Karpas-422 (cell line): Measurements from ENCODE around the gene ATXN1. TPM values are rescaled to one million over a fixed set of nuclear protein-coding genes. Genes with fewer than 3 reads are reported as not detected.

Experiments used
- DNase-seq: peaks from one replicate; pipeline ENCODE4 v3.0.0-alpha.2; 2015
- H2AFZ ChIP-seq: fragments of 200-600 bp; sonication (generic); 2 replicates; pipeline ENCODE4 v1.6.1; 2014; ENCODE audit warnings: antibody characterized with exemption, low read length, mixed read lengths
- H3K27ac ChIP-seq: fragments of 200-600 bp; sonication (generic); 2 replicates; pipeline ENCODE4 v1.5.1; 2014; ENCODE audit warnings: mild to moderate bottlenecking, low read length, moderate library complexity
- H3K27me3 ChIP-seq: fragments of 200-600 bp; sonication (generic); 2 replicates; pipeline ENCODE4 v1.6.1; 2014; ENCODE audit warnings: low read length, mixed read lengths
- H3K36me3 ChIP-seq: fragments of 200-600 bp; sonication (generic); 2 replicates; pipeline ENCODE4 v1.6.1; 2014; ENCODE audit warnings: low read length, mixed read lengths; ENCODE audit not compliant: insufficient read depth
- H3K4me1 ChIP-seq: fragments of 200-600 bp; sonication (generic); 2 replicates; pipeline ENCODE4 v1.6.1; 2014; ENCODE audit warnings: mild to moderate bottlenecking, low read length, mixed read lengths
- H3K4me2 ChIP-seq: fragments of 200-600 bp; sonication (generic); 2 replicates; pipeline ENCODE4 v1.6.1; 2014; ENCODE audit warnings: low read length, low read depth, mild to moderate bottlenecking; ENCODE audit not compliant: poor library complexity, severe bottlenecking
- H3K4me3 ChIP-seq: fragments of 200-600 bp; sonication (generic); 2 replicates; pipeline ENCODE4 v1.5.1; 2014; ENCODE audit warnings: mild to moderate bottlenecking, antibody characterized with exemption, low read length, mixed read lengths
- H3K79me2 ChIP-seq: fragments of 200-600 bp; sonication (generic); 2 replicates; pipeline ENCODE4 v1.6.1; 2014; ENCODE audit warnings: mild to moderate bottlenecking, low read length, mixed read lengths
- H3K9ac ChIP-seq: fragments of 200-600 bp; sonication (generic); 2 replicates; pipeline ENCODE4 v1.6.0; 2014; ENCODE audit warnings: low read length
- H3K9me2 ChIP-seq: fragments of 200-600 bp; sonication (generic), shearing (Covaris generic); replicated peaks from 2 replicates; pipeline ENCODE4 v1.6.0; 2014; ENCODE audit warnings: mild to moderate bottlenecking, low read length, moderate library complexity; ENCODE audit not compliant: insufficient read depth
- H3K9me3 ChIP-seq: fragments of 300-700, 200-600 bp; sonication (generic); 2 replicates; pipeline ENCODE4 v1.6.1; 2014; ENCODE audit warnings: low read length, mixed read lengths
- H4K20me1 ChIP-seq: fragments of 200-600 bp; sonication (generic); 2 replicates; pipeline ENCODE4 v1.6.1; 2014; ENCODE audit warnings: mild to moderate bottlenecking, antibody characterized with exemption, low read length, low read depth; ENCODE audit not compliant: insufficient read depth
- total RNA-seq: library from RNA; depleted of rRNA; stranded (reverse); fragments of >200 nt; shearing (Covaris generic); gene quantifications from 2 replicates; pipeline ENCODE4 v1.2.3, GENCODE V29; 2014; ENCODE audit warnings: low replicate concordance

ATXN1 gene
- total RNA-seq, 1 experiment from 2014 or later = 0.37 TPM

DNA sequence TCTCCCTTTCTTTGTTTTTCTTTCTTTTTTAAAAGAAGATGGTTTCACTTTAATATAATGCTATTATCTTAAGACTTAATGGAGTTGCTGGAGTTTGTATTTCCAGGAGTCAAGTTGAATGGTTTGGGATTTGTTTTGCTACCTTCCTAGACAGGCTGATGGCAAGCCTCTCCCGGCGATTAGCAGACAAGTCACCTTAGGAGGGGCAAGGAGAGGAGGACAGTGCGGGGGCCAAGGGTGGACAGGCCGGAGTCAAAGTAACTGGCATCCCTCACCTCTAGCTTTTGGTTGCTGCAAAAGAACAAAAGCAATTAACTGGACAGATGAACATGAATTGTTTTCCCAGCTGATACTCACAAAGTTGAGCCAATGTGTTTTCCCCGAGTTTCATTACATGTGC is 465.8 kb downstream of the ATXN1 start:
- H3K36me3 ChIP-seq = no peaks in the 10 kb centered on the region
- no peak for DNase-seq
- no peak overlapping the region for H3K4me2 ChIP-seq
- no peaks in the 10 kb centered on the region; the same call in 1 of the 2 replicates for H3K4me1 ChIP-seq
- H3K4me3 ChIP-seq = no peak overlapping the region
- H3K27ac ChIP-seq = no peak overlapping the region
- no peaks in the 10 kb centered on the region for H3K9me3 ChIP-seq
- no peaks in the 10 kb centered on the region for H3K79me2 ChIP-seq
- H4K20me1 ChIP-seq = no peaks in the 10 kb centered on the region
- no peaks in the 10 kb centered on the region for H3K9me2 ChIP-seq
- no peak overlapping the region for H2AFZ ChIP-seq
- H3K27me3 ChIP-seq = no peaks in the 10 kb centered on the region
- no peak overlapping the region for H3K9ac ChIP-seq

DNA sequence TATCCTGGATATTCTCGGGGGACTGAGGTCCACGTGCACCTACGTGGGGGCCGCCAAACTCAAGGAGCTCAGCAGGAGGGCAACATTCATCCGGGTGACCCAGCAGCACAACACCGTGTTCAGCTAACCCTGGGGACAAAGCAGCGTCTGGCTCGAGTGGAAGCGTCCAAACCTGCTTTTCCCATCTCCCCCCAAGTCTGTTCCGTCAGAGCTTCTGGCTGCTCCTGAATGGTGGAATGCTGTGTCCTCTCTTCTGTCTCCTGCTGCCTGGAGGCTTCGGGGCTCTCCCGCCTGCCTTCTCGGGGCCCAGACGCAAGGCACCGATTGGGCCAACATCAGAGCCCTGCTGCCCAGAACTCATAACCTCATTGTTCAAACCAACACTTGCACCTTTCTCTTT is 466.2 kb downstream of the ATXN1 start:
- H3K4me1 ChIP-seq = no peaks in the 10 kb centered on the region; the same call in 1 of the 2 replicates
- DNase-seq = no peak
- no peak overlapping the region for H3K27ac ChIP-seq
- no peak overlapping the region for H2AFZ ChIP-seq
- H3K9me3 ChIP-seq = no peaks in the 10 kb centered on the region
- no peak overlapping the region for H3K9ac ChIP-seq
- no peaks in the 10 kb centered on the region for H4K20me1 ChIP-seq
- no peak overlapping the region for H3K4me3 ChIP-seq
- no peaks in the 10 kb centered on the region for H3K9me2 ChIP-seq
- no peaks in the 10 kb centered on the region for H3K79me2 ChIP-seq
- no peaks in the 10 kb centered on the region for H3K27me3 ChIP-seq
- no peak overlapping the region for H3K4me2 ChIP-seq
- H3K36me3 ChIP-seq = no peaks in the 10 kb centered on the region

DNA sequence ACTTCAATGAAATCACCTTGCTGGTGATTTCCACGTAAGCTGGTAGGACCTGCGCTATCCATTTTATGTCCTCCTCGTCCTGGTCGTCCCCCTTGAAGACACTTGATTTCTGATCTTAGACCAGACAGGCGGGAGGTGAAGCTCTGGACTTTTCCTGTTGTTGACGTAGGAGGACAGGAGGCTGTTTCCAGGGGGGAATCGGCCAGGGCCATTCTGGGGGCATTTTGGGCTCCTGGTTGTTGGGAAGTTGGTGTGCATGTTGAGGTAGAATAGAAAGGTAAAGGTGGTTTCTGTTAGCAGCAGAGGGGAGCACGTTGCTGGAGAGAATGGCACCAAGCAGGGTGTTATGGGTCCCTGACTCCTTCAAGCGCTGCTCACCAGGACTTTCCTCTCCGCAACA is 466.9 kb downstream of the ATXN1 start:
- no peak overlapping the region for H2AFZ ChIP-seq
- H3K27ac ChIP-seq = no peak overlapping the region
- no peaks in the 10 kb centered on the region; the same call in 1 of the 2 replicates for H3K4me1 ChIP-seq
- H4K20me1 ChIP-seq = no peaks in the 10 kb centered on the region
- DNase-seq = no peak
- no peak overlapping the region for H3K4me3 ChIP-seq
- no peaks in the 10 kb centered on the region for H3K27me3 ChIP-seq
- no peaks in the 10 kb centered on the region for H3K79me2 ChIP-seq
- H3K4me2 ChIP-seq = no peak overlapping the region
- H3K9me3 ChIP-seq = no peaks in the 10 kb centered on the region
- H3K36me3 ChIP-seq = no peaks in the 10 kb centered on the region
- H3K9ac ChIP-seq = no peak overlapping the region
- H3K9me2 ChIP-seq = no peaks in the 10 kb centered on the region

DNA sequence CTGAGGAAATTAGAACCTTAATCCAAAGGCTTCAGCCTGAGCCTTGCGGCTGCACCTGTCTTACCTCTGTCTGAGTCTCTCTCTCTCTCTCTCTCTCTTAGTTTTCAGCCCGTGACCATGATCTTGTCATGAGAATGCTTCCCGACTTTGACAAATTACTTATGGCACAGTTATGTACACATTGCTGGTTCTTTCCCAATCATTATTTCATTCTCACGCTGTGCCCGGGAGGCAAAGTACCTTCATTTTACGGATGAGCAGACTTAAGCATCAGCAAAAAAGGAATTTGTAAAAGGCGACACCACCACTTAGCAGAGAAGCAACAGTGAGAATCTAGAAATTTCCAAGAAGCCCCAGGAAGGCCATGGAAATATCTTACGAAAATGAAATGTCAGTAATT is 468.3 kb downstream of the ATXN1 start:
- Histone ChIP-seq H3K4me1 (no peaks in the 10 kb centered on the region; the same call in 1 of the 2 replicates), H3K27ac (no peak overlapping the region), H3K27me3 (no peaks in the 10 kb centered on the region), H3K36me3 (no peaks in the 10 kb centered on the region), H3K79me2 (no peaks in the 10 kb centered on the region), H2AFZ (no peak overlapping the region), H3K9me3 (no peaks in the 10 kb centered on the region), H3K4me2 (no peak overlapping the region), H3K4me3 (no peak overlapping the region), H3K9me2 (no peaks in the 10 kb centered on the region), H3K9ac (no peak overlapping the region), H4K20me1 (no peaks in the 10 kb centered on the region)
- no peak for DNase-seq

DNA sequence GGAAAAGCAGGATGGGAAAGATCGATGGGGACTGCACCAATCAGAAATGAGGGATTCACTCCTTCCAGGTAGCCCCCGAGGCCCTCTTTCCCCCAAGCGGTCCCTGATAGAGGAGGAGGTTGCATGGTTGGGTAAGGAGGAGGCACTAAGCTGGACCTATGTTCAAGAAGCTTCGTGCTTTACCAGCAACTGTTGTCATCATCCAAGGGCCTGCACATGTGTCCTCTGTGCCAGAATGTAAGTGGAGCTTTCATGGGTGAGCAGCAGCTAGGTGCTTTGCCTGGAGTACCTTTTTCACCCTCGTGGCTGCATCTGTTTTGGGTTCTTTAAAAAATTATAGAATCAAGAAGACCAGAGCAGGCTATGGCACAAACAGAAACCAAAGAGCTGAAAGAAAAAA is 468.8 kb downstream of the ATXN1 start:
- Histone ChIP-seq H3K27me3 (no peaks in the 10 kb centered on the region), H4K20me1 (no peaks in the 10 kb centered on the region), H3K79me2 (no peaks in the 10 kb centered on the region), H3K36me3 (no peaks in the 10 kb centered on the region), H3K9ac (no peak overlapping the region), H3K27ac (no peak overlapping the region), H3K4me1 (no peaks in the 10 kb centered on the region; the same call in 1 of the 2 replicates), H3K9me2 (no peaks in the 10 kb centered on the region), H3K9me3 (no peaks in the 10 kb centered on the region), H2AFZ (no peak overlapping the region), H3K4me2 (no peak overlapping the region), H3K4me3 (no peak overlapping the region)
- DNase-seq = no peak

DNA sequence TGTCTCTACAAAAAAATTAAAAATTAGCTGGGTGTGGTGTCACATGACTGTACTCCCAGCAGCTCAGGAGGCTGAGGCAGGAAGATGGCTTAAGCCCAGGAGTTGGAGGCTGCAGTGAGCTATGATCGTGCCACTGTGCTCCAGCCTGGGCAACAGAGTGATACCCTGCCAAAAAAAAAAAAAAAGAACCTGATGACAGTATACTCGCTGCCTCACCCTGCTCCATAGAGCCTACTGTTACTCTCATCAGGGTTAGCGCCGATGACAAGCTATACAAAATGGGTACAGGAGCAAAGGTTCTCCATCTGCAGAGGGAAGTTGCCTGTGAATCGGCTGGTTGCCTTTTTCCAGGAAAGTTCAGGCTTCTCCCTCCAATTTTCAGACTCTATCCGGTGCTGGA is 469.5 kb downstream of the ATXN1 start:
- Histone ChIP-seq H4K20me1 (no peaks in the 10 kb centered on the region), H3K36me3 (no peaks in the 10 kb centered on the region), H3K9me2 (no peaks in the 10 kb centered on the region), H3K4me3 (no peak overlapping the region), H3K9ac (no peak overlapping the region), H3K79me2 (no peaks in the 10 kb centered on the region), H3K27me3 (no peaks in the 10 kb centered on the region), H3K9me3 (no peaks in the 10 kb centered on the region), H3K4me1 (no peaks in the 10 kb centered on the region; the same call in 1 of the 2 replicates), H3K27ac (no peak overlapping the region), H2AFZ (no peak overlapping the region), H3K4me2 (no peak overlapping the region)
- DNase-seq = no peak

DNA sequence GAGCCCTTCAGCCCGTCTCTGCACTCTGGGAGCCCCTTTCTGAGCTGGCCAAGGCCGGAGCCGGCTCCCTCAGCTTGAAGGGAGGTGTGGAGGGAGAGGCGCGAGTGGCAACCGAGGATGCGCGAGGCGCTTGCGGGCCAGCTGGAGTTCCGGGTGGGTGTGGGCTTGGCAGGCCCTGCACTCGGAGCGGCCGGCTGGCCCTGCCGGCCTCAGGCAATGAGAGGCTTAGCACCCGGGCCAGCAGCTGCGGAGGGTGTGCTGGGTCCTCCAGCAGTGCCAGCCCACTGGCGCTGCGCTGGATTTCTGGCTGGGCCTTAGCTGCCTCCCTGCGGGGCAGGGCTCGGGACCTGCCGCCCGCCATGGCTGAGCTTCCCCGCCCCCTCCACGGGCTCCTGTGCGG is 473.1 kb downstream of the ATXN1 start:
- Histone ChIP-seq H3K4me1 (no peaks in the 10 kb centered on the region; the same call in 1 of the 2 replicates), H2AFZ (no peak overlapping the region), H3K27me3 (no peaks in the 10 kb centered on the region), H3K27ac (no peak overlapping the region), H3K9me3 (no peaks in the 10 kb centered on the region), H3K4me2 (no peak overlapping the region), H3K79me2 (no peaks in the 10 kb centered on the region), H3K9me2 (no peaks in the 10 kb centered on the region), H3K9ac (no peak overlapping the region), H3K4me3 (no peak overlapping the region), H3K36me3 (no peaks in the 10 kb centered on the region), H4K20me1 (no peaks in the 10 kb centered on the region)
- DNase-seq = no peak

DNA sequence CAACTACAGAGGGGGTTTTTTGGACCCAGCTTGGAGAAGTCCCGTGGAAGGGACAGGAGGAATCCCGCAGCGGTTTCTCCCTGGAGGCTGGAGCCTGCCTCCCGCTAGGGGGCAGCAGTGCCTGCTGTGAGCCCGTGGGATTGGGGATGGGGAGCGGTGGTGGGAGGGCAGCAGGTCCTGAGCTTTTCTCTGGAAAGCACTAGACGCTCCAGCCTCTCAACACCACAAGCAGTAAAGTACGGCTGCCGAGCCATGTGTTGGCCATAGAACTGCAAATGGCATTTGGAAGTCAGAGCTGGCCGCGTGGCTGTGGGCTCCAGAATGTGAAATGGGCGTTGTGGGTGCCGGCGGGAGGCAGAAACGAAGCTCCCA is 475.1 kb downstream of the ATXN1 start:
- no peak overlapping the region for H2AFZ ChIP-seq
- H3K79me2 ChIP-seq = no peaks in the 10 kb centered on the region
- no peak overlapping the region for H3K4me3 ChIP-seq
- H4K20me1 ChIP-seq = no peaks in the 10 kb centered on the region
- no peak overlapping the region for H3K27ac ChIP-seq
- H3K27me3 ChIP-seq = no peaks in the 10 kb centered on the region
- DNase-seq = peak; percentile 73
- no peak overlapping the region for H3K9ac ChIP-seq
- H3K9me3 ChIP-seq = no peaks in the 10 kb centered on the region
- H3K4me1 ChIP-seq = no peaks in the 10 kb centered on the region
- no peaks in the 10 kb centered on the region for H3K9me2 ChIP-seq
- H3K36me3 ChIP-seq = no peaks in the 10 kb centered on the region
- no peak overlapping the region for H3K4me2 ChIP-seq
